Epithelial cell of esophagus (primary cell): ENCODE data around the gene CSNK1G1.

Experiments
- DNase-seq: peaks from one replicate; pipeline ENCODE4 v3.0.0; 2010; ENCODE audit warnings: low read depth
- H3K4me3 ChIP-seq: 2 replicates; pipeline ENCODE4 v1.5.1; 2011; ENCODE audit warnings: mild to moderate bottlenecking, low read length, control low read depth
- TF ChIP-seq, protein P1 (sequence below): IDR thresholded peaks from 2 replicates; pipeline ENCODE4 v1.5.1; 2011; ENCODE audit warnings: low read depth, mild to moderate bottlenecking, low read length, control low read depth, inconsistent platforms; ENCODE audit not compliant: insufficient read depth; ENCODE audit errors: missing control alignments

The CSNK1G1 gene

DNA sequence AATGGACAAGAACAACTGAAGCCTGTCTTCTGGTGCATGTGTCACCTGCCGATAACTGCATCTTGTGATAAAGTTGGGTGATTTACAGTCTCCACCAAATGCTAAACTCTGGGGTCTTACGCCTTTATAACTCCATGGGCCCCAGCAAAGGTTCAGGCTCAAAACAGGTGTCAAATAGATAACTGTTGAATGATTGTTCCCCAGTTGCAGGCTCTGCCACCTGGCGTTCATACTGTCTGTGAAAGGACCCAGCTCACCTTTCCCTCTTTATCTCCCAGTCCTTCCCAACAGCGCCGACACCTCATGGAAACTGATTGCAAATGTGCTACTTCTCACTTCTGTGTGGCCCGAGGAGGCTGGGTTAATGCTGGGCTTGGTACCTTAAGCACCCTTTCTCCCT is 212.7 kb downstream of the CSNK1G1 start:
- TF ChIP-seq, protein P1, sequence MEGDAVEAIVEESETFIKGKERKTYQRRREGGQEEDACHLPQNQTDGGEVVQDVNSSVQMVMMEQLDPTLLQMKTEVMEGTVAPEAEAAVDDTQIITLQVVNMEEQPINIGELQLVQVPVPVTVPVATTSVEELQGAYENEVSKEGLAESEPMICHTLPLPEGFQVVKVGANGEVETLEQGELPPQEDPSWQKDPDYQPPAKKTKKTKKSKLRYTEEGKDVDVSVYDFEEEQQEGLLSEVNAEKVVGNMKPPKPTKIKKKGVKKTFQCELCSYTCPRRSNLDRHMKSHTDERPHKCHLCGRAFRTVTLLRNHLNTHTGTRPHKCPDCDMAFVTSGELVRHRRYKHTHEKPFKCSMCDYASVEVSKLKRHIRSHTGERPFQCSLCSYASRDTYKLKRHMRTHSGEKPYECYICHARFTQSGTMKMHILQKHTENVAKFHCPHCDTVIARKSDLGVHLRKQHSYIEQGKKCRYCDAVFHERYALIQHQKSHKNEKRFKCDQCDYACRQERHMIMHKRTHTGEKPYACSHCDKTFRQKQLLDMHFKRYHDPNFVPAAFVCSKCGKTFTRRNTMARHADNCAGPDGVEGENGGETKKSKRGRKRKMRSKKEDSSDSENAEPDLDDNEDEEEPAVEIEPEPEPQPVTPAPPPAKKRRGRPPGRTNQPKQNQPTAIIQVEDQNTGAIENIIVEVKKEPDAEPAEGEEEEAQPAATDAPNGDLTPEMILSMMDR = no peak
- DNase-seq = no peak
- no peak overlapping the region for H3K4me3 ChIP-seq

DNA sequence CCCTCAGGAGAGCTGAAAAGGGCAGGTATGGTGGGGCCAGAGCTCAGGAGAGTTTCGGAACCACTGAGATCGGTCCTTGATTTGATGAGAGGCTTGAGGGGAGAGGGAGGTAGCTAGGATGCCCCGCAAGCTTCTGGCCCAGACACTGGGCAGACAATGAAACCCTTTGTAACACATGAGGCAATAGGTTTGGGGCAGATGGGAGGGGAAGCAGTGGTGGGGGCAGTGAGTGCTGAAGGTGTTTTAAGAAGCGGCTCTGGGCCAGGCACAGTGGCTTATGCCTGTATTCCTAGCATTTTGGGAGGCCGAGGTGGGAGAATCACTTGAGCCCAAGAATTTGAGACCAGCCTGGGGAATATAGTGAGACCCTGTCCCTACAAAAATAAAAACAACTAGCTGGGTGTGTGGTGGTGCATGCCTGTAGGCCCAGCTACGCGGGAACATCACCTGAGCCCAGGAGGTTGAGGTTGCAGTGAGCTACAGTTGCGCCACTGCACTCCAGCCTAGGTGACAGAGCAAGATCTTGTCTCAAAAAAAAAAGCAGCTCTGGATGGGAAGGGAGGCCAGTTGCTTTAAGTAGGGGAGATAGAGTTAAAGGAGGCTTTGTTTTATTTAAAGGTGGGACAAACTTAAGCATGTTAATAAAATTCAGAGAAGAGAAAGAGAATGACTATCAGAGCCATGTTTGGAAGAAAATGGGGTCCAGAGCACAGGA is 214.0 kb downstream of the CSNK1G1 start:
- no peak for DNase-seq
- H3K4me3 ChIP-seq = no peak overlapping the region
- TF ChIP-seq, protein P1 = no peak

DNA sequence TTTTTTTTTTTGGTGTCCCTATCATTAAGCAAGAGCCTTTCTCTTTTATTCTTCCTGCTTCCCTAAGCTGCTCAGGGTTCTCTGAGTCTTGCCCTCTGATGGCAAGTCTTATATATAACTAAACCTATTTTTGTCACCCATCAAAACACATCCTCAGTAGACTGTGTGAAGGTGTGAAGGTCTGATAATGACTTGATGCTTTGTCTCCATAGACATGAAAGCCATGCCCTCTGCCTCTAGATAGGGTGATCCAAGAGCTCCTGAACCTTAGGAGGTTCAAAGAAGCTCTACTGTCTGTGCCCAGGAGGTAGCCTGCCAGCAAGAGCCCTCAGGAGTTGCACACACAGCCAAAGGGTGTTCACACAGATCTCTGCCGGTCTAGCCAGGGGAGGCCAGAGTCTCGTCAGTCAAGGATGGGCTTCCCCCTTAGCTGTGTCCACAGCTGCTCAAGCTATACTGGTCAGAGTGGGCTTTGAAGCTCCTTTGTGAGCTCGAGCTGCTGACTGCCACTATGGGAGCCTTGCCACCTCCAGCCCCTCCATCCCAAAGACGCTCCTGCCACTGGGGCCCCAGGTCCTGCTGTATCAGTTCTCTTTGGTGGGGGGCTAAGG is 217.5 kb downstream of the CSNK1G1 start:
- TF ChIP-seq, protein P1 = no peak
- no peak for DNase-seq
- H3K4me3 ChIP-seq = no peak overlapping the region

DNA sequence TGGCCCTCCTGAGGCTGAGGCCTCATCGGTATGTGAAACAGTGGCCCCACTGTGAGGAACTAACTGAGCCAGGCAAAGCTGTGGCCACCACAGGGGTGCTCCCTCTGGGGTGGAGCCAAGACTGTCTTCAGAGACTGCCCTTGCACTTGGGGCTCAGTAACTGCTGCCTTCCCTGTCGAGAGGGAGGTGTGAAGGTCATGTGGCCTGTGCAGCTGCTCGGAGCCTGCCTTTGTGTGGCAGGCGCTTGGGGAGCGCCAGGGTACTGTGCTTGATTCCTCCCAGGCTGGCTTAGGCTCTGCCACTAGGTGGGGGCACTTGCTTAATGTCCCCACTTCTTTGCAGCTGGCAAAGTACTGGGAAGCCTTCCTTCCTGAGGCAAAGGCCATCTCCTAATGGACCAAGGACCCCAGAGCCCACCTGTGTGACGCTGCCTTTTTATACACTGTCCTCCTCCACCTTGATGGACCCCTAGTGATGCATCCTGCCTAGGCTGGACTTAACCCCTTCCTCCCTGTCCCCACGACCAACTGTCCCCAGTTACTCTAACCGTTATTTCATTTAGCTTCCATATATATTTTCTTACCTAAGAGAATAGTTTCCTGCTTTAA is 218.6 kb downstream of the CSNK1G1 start:
- no peak for DNase-seq
- TF ChIP-seq, protein P1 = no peak
- no peak overlapping the region for H3K4me3 ChIP-seq

DNA sequence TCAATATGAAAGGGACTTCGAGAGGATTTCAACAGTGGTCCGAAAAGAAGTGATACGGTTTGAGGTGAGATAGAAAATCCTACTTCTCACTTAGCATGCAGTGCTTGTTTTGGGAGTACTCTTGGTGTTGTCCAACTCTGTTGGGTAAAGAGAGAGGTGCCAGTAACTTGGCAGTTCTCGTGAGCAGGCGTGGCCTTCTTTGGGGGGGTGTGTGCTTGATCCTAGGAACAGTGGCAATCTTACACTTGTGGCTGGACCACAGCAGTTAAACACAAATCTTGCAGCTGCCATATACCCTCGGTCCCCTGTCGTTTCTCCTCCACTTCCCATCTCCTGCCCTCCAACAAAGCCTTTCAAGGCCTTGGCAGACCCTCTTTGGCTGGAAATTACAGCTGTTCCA is 219.6 kb downstream of the CSNK1G1 start:
- DNase-seq = no peak
- TF ChIP-seq, protein P1 = no peak
- no peak overlapping the region for H3K4me3 ChIP-seq

DNA sequence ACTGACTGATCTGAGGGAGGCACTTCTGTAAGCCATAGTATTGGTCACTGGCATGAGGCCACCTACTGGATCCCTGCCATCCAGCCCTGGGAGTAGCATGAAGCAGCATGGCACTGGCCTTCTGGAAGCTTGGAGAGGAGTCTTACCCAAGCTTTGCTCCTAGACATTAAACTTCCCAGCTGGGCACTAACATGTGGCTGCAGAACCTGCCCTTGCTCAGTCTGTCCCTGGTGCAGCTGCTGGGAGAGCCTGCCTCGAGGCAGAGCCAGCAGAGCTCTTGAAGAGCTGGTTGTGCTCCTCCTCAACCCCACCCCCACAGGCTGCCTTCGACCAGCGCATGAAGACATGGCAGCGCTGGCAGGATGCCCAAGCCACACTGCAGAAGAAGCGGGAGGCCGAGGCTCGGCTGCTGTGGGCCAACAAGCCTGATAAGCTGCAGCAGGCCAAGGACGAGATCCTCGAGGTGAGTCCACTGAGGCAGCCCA is 221.6 kb downstream of the CSNK1G1 start:
- TF ChIP-seq, protein P1 = no peak
- H3K4me3 ChIP-seq = no peak overlapping the region
- peak; percentile 8 for DNase-seq
